ENCODE measurements around the gene AFM.

DNA sequence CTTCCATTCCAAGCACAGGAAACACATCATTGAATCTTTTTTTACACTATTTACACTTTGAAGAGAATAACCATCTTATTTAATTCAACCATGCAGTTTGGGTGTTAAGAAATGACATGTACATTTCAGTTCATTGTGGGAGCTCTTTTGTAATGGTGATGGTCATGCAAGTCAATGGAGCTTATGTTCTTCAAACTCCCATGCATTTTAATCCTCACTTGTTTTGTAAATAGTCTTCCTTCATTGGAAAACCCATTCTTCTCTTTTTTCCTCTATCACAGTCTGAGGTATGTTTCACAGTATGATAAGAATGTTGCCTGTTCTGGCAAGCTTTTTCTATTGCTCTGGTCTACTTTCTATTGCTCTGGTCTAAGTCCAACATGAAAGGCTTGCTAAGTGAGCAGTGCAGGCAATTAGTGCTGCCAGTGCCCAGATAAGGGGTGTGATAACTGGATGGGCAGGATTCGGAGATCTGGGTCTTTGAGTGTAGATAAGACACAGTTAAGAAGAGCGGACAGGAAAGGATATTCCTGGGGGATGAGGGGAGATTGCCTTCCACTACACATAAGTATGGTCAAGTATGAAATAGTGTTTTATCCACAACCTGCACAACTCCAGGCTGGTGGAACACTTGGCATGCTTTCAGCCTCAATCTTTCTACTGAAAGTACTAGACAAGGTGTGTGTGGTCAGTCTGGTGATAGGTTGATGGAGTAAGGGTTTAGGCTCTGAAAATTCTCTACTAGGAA lies 28.4 kb upstream of the AFM start:
- TF ChIP-seq, protein P1, sequence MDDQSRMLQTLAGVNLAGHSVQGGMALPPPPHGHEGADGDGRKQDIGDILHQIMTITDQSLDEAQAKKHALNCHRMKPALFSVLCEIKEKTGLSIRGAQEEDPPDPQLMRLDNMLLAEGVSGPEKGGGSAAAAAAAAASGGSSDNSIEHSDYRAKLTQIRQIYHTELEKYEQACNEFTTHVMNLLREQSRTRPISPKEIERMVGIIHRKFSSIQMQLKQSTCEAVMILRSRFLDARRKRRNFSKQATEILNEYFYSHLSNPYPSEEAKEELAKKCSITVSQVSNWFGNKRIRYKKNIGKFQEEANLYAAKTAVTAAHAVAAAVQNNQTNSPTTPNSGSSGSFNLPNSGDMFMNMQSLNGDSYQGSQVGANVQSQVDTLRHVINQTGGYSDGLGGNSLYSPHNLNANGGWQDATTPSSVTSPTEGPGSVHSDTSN (CRISPR knock-in tag; IDR thresholded peaks at IDR 0.05; ENCODE audit: borderline replicate concordance), result no peak
- TF ChIP-seq ZNF431 (CRISPR knock-in tag; IDR thresholded peaks at IDR 0.05; ENCODE audit: borderline replicate concordance, low read depth) (no peak), ZNF331 (CRISPR knock-in tag; IDR thresholded peaks at IDR 0.05) (no peak), SRF (IDR thresholded peaks at IDR 0.05; ENCODE audit: low read depth, low read length) (no peak), MEF2D (CRISPR knock-in tag; IDR thresholded peaks at IDR 0.05) (no peak)
- TF ChIP-seq, protein P2, sequence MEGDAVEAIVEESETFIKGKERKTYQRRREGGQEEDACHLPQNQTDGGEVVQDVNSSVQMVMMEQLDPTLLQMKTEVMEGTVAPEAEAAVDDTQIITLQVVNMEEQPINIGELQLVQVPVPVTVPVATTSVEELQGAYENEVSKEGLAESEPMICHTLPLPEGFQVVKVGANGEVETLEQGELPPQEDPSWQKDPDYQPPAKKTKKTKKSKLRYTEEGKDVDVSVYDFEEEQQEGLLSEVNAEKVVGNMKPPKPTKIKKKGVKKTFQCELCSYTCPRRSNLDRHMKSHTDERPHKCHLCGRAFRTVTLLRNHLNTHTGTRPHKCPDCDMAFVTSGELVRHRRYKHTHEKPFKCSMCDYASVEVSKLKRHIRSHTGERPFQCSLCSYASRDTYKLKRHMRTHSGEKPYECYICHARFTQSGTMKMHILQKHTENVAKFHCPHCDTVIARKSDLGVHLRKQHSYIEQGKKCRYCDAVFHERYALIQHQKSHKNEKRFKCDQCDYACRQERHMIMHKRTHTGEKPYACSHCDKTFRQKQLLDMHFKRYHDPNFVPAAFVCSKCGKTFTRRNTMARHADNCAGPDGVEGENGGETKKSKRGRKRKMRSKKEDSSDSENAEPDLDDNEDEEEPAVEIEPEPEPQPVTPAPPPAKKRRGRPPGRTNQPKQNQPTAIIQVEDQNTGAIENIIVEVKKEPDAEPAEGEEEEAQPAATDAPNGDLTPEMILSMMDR (CRISPR knock-in tag; IDR thresholded peaks at IDR 0.05), result no peak
- TF ChIP-seq, protein P3, sequence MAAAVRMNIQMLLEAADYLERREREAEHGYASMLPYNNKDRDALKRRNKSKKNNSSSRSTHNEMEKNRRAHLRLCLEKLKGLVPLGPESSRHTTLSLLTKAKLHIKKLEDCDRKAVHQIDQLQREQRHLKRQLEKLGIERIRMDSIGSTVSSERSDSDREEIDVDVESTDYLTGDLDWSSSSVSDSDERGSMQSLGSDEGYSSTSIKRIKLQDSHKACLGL (CRISPR knock-in tag; IDR thresholded peaks at IDR 0.05), result no peak
- TF ChIP-seq, protein P4, sequence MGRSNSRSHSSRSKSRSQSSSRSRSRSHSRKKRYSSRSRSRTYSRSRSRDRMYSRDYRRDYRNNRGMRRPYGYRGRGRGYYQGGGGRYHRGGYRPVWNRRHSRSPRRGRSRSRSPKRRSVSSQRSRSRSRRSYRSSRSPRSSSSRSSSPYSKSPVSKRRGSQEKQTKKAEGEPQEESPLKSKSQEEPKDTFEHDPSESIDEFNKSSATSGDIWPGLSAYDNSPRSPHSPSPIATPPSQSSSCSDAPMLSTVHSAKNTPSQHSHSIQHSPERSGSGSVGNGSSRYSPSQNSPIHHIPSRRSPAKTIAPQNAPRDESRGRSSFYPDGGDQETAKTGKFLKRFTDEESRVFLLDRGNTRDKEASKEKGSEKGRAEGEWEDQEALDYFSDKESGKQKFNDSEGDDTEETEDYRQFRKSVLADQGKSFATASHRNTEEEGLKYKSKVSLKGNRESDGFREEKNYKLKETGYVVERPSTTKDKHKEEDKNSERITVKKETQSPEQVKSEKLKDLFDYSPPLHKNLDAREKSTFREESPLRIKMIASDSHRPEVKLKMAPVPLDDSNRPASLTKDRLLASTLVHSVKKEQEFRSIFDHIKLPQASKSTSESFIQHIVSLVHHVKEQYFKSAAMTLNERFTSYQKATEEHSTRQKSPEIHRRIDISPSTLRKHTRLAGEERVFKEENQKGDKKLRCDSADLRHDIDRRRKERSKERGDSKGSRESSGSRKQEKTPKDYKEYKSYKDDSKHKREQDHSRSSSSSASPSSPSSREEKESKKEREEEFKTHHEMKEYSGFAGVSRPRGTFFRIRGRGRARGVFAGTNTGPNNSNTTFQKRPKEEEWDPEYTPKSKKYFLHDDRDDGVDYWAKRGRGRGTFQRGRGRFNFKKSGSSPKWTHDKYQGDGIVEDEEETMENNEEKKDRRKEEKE (IDR thresholded peaks at IDR 0.05), result no peak
